ENCODE measurements around the gene SDHA.

DNA sequence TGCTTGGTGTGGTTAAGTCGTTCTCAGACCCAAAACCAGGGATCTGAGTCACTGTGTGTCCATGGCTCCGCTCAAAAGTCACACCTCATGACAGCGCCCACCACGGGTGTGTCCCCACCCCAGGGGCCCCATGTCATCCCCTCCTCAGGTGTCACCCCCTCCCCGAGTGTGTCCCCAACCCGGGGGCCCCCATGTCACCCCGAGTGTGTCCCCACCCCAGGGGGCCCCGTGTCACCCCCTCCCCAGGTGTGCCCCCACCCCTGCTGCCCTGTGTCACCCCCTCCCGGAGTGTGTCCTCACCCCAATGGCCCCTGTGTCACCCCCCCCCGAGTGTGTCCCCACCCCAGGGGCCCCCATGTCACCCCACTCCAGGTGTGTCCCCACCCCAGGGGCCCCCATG is 21.8 kb upstream of the SDHA start:
- TF ChIP-seq JUNB (CRISPR knock-in tag; conservative IDR thresholded peaks at IDR 0.05) (no peak), SAFB2 (IDR thresholded peaks at IDR 0.05; ENCODE audit: borderline replicate concordance, low read depth, low read length, severe bottlenecking) (no peak), ZNF274 (IDR thresholded peaks at IDR 0.05; ENCODE audit: borderline replicate concordance, low read depth, low read length) (no peak), ZFX (CRISPR knock-in tag; IDR thresholded peaks at IDR 0.05) (no peak), NR3C1 (CRISPR knock-in tag; IDR thresholded peaks at IDR 0.05) (no peak), NFATC3 (IDR thresholded peaks at IDR 0.05) (no peak), PHB (CRISPR knock-in tag; IDR thresholded peaks at IDR 0.05) (no peak), EZH2 (IDR thresholded peaks at IDR 0.05; ENCODE audit: borderline replicate concordance, low read depth, low read length) (no peak), YY1 (IDR thresholded peaks at IDR 0.05; ENCODE audit: borderline replicate concordance in 1 of 3, control insufficient read depth in 1 of 3, extremely low read depth in 1 of 3, insufficient read depth in 3 of 3, insufficient read length in 1 of 3, insufficient replicate concordance in 2 of 3, low read depth in 1 of 3, low read length in 2 of 3) (no peak)
- TF ChIP-seq, protein P1, sequence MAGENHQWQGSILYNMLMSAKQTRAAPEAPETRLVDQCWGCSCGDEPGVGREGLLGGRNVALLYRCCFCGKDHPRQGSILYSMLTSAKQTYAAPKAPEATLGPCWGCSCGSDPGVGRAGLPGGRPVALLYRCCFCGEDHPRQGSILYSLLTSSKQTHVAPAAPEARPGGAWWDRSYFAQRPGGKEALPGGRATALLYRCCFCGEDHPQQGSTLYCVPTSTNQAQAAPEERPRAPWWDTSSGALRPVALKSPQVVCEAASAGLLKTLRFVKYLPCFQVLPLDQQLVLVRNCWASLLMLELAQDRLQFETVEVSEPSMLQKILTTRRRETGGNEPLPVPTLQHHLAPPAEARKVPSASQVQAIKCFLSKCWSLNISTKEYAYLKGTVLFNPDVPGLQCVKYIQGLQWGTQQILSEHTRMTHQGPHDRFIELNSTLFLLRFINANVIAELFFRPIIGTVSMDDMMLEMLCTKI (IDR thresholded peaks at IDR 0.05; ENCODE audit: partially characterized antibody): no peak
- TF ChIP-seq, protein P2, sequence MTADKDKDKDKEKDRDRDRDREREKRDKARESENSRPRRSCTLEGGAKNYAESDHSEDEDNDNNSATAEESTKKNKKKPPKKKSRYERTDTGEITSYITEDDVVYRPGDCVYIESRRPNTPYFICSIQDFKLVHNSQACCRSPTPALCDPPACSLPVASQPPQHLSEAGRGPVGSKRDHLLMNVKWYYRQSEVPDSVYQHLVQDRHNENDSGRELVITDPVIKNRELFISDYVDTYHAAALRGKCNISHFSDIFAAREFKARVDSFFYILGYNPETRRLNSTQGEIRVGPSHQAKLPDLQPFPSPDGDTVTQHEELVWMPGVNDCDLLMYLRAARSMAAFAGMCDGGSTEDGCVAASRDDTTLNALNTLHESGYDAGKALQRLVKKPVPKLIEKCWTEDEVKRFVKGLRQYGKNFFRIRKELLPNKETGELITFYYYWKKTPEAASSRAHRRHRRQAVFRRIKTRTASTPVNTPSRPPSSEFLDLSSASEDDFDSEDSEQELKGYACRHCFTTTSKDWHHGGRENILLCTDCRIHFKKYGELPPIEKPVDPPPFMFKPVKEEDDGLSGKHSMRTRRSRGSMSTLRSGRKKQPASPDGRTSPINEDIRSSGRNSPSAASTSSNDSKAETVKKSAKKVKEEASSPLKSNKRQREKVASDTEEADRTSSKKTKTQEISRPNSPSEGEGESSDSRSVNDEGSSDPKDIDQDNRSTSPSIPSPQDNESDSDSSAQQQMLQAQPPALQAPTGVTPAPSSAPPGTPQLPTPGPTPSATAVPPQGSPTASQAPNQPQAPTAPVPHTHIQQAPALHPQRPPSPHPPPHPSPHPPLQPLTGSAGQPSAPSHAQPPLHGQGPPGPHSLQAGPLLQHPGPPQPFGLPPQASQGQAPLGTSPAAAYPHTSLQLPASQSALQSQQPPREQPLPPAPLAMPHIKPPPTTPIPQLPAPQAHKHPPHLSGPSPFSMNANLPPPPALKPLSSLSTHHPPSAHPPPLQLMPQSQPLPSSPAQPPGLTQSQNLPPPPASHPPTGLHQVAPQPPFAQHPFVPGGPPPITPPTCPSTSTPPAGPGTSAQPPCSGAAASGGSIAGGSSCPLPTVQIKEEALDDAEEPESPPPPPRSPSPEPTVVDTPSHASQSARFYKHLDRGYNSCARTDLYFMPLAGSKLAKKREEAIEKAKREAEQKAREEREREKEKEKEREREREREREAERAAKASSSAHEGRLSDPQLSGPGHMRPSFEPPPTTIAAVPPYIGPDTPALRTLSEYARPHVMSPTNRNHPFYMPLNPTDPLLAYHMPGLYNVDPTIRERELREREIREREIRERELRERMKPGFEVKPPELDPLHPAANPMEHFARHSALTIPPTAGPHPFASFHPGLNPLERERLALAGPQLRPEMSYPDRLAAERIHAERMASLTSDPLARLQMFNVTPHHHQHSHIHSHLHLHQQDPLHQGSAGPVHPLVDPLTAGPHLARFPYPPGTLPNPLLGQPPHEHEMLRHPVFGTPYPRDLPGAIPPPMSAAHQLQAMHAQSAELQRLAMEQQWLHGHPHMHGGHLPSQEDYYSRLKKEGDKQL (CRISPR knock-in tag; IDR thresholded peaks at IDR 0.05; ENCODE audit: borderline replicate concordance): no peak
- TF ChIP-seq, protein P3, sequence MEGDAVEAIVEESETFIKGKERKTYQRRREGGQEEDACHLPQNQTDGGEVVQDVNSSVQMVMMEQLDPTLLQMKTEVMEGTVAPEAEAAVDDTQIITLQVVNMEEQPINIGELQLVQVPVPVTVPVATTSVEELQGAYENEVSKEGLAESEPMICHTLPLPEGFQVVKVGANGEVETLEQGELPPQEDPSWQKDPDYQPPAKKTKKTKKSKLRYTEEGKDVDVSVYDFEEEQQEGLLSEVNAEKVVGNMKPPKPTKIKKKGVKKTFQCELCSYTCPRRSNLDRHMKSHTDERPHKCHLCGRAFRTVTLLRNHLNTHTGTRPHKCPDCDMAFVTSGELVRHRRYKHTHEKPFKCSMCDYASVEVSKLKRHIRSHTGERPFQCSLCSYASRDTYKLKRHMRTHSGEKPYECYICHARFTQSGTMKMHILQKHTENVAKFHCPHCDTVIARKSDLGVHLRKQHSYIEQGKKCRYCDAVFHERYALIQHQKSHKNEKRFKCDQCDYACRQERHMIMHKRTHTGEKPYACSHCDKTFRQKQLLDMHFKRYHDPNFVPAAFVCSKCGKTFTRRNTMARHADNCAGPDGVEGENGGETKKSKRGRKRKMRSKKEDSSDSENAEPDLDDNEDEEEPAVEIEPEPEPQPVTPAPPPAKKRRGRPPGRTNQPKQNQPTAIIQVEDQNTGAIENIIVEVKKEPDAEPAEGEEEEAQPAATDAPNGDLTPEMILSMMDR (IDR thresholded peaks at IDR 0.05 in 2 of 3, conservative IDR thresholded peaks at IDR 0.05 in 1 of 3; ENCODE audit: insufficient read depth in 2 of 3, low read depth in 1 of 3, low read length in 3 of 3): no peak
- TF ChIP-seq, protein P4, sequence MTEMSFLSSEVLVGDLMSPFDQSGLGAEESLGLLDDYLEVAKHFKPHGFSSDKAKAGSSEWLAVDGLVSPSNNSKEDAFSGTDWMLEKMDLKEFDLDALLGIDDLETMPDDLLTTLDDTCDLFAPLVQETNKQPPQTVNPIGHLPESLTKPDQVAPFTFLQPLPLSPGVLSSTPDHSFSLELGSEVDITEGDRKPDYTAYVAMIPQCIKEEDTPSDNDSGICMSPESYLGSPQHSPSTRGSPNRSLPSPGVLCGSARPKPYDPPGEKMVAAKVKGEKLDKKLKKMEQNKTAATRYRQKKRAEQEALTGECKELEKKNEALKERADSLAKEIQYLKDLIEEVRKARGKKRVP (CRISPR knock-in tag; IDR thresholded peaks at IDR 0.05): no peak
- TF ChIP-seq, protein P5, sequence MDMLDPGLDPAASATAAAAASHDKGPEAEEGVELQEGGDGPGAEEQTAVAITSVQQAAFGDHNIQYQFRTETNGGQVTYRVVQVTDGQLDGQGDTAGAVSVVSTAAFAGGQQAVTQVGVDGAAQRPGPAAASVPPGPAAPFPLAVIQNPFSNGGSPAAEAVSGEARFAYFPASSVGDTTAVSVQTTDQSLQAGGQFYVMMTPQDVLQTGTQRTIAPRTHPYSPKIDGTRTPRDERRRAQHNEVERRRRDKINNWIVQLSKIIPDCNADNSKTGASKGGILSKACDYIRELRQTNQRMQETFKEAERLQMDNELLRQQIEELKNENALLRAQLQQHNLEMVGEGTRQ (CRISPR knock-in tag; IDR thresholded peaks at IDR 0.05): no peak

Measured in K562 (cell line).